Mucosa of descending colon (tissue), 3 donors: ENCODE results near the gene BEGAIN. TPM values are rescaled to one million over a fixed set of nuclear protein-coding genes. Genes with fewer than 3 reads are reported as not detected.
A peak's percentile ranks its signal among the peaks of the same experiment; 100 is the strongest.

ENCODE experiments used
- ATAC-seq: fragments of 200-7000 bp; cut with Tn5 transposase; one replicate; pipeline ENCODE4 v1.9.1; 2020; ENCODE audit warnings: mild to moderate bottlenecking, moderate library complexity
- DNase-seq, 3 donors: peaks; one replicate each; pipeline ENCODE4 v3.0.0-alpha.2; 2020
- H3K36me3 ChIP-seq: fragments of 200-600 bp; one replicate; pipeline ENCODE4 v1.8.0; 2021; ENCODE audit warnings: low read depth, mild to moderate bottlenecking
- H3K4me1 ChIP-seq: fragments of 200-600 bp; one replicate; pipeline ENCODE4 v1.8.0; 2021; ENCODE audit warnings: low read depth, mild to moderate bottlenecking
- H3K4me3 ChIP-seq: fragments of 200-600 bp; one replicate; pipeline ENCODE4 v1.8.0; 2021; ENCODE audit warnings: mild to moderate bottlenecking
- H3K9me3 ChIP-seq: fragments of 200-600 bp; one replicate; pipeline ENCODE4 v1.8.0; 2021; ENCODE audit warnings: mild to moderate bottlenecking
- intact Hi-C, 2 donors: fragments of 100-400 bp; cut with DNase I in 1 of 2; cut with micrococcal nuclease in 1 of 2; formaldehyde crosslinking; loops; one replicate each; pipeline versions ENCODE4 v1.11.0 to v1.11.1; 2022; cut with DNase I, micrococcal nuclease
- total RNA-seq, 3 donors: library from RNA; stranded (reverse); fragmentation: NEBNext Ultra II Directional in 2 of 3; extraction: Animal tissue kit (Norgen Biotek cat#: 25700) in 2 of 3; gene quantifications; one replicate each; pipeline versions ENCODE4 v1.2.1 to v1.2.4, GENCODE V29; 2021 to 2023
- TF ChIP-seq, protein P1 (sequence below): fragments of 200-600 bp; IDR thresholded peaks from one replicate; pipeline ENCODE4 v1.8.0; 2022; ENCODE audit warnings: antibody characterized with exemption, mild to moderate bottlenecking
- donor health status: DM: no; HTN: no; CAD: no; lungs with moderate emphysema.
- donor health status: DM: no; HTN: no; CAD: no.
- donor health status: DM: no; HTN: yes; CAD: no.

BEGAIN gene
- total RNA-seq, 3 donors from 2014 or later: 0.75 to 2.5 (median 1.1) TPM

DNA sequence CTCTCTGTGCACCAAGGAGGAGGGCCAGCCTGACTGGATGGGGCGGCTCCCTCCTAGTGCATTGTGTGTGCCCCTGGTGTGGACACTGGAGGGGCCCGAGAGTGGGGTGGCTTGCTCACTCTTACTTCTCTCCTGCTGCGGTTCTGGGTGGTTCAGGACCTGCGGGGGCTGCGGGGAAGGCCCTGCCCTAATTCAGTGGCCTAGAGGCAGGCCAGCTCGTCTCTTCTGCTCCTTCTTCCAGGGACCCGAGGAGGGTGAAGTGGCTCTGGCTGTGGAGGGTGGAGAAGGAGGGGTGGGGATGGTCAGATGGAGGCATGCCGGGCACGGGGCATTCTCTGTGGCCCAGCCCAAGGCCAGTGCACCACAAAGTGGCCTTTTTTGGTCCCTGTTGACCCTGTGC, 87.1 kb downstream of the BEGAIN start:
- intact Hi-C loops: no loop called here
- ATAC-seq (no peak), DNase-seq (no peak)
- no peaks in the 10 kb centered on the region for H3K36me3 ChIP-seq
- peaks cover 3% of the 10 kb centered on the region for H3K9me3 ChIP-seq
- TF ChIP-seq, protein P1, sequence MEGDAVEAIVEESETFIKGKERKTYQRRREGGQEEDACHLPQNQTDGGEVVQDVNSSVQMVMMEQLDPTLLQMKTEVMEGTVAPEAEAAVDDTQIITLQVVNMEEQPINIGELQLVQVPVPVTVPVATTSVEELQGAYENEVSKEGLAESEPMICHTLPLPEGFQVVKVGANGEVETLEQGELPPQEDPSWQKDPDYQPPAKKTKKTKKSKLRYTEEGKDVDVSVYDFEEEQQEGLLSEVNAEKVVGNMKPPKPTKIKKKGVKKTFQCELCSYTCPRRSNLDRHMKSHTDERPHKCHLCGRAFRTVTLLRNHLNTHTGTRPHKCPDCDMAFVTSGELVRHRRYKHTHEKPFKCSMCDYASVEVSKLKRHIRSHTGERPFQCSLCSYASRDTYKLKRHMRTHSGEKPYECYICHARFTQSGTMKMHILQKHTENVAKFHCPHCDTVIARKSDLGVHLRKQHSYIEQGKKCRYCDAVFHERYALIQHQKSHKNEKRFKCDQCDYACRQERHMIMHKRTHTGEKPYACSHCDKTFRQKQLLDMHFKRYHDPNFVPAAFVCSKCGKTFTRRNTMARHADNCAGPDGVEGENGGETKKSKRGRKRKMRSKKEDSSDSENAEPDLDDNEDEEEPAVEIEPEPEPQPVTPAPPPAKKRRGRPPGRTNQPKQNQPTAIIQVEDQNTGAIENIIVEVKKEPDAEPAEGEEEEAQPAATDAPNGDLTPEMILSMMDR: no peak
- H3K4me1 ChIP-seq: no peaks in the 10 kb centered on the region
- no peak overlapping the region for H3K4me3 ChIP-seq

DNA sequence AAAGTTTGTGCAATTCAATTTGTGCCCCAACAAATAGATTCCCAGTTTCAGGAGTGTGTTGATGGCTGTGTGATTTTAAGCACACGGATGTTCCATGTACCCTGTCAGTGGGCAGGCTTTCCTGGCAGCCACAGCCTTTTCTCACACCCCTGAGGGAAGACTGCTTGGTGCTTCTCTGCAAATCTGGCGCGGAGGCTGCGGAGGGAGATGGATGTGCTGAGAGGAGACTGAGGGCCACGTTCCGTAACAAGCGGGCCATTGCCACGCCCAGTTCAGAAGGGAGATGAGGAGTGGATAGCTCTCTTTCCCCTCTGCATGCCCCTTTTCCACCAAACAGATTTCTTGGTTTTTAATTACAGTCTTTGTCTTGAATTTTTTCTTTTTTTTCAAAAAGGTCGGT, 89.1 kb downstream of the BEGAIN start:
- TF ChIP-seq, protein P1: no peak
- ATAC-seq: no peak
- H3K9me3 ChIP-seq: no peaks in the 10 kb centered on the region
- H3K36me3 ChIP-seq: no peaks in the 10 kb centered on the region
- H3K4me3 ChIP-seq: no peak overlapping the region
- intact Hi-C loops: no loop called here
- no peak for DNase-seq
- H3K4me1 ChIP-seq: no peaks in the 10 kb centered on the region

DNA sequence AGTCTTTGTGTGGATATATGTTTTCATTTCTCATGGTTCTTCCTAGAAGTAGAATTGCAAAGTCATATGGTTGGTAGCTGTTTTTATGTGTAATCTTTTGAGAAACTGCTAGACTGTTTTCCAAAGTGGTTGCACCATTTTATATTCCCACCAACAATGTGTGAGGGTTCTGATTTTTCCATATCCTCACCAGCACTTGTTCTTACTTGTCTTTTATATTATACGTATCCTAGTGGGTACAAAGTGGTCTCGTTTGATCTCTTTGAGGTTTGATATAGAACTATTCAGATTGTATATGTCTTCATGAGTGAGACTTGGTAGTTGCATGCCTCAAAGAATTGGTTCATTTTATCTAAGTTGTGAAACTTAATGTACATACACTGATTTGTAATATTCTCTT, 91.3 kb downstream of the BEGAIN start:
- no peak for DNase-seq
- ATAC-seq: no peak
- Histone ChIP-seq H3K4me1 (no peaks in the 10 kb centered on the region), H3K4me3 (no peak overlapping the region), H3K9me3 (no peaks in the 10 kb centered on the region), H3K36me3 (no peaks in the 10 kb centered on the region)
- intact Hi-C loops: no loop called here
- TF ChIP-seq, protein P1: no peak

DNA sequence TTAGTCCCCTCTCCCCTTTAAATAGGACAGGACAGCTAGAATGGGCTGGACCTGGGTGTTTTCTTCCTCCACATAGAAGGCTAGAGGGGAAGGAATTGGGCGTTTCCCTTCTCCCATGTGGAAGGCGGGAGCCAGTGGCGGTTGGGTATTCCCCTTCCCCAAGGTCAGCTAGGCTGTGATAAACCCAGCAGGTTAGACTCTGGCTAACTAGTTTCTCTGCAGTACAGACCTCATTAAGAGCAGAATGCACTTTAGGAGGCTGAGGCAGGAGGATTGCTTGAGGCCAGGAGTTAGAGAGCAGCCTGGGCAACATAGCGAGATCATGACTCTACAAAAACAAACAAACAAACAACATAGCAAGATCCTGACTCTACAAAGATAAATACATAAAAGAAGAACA, 92.6 kb downstream of the BEGAIN start:
- intact Hi-C loops: no loop called here
- no peaks in the 10 kb centered on the region for H3K36me3 ChIP-seq
- no peak overlapping the region for H3K4me3 ChIP-seq
- DNase-seq: no peak
- H3K4me1 ChIP-seq: no peaks in the 10 kb centered on the region
- no peaks in the 10 kb centered on the region for H3K9me3 ChIP-seq
- TF ChIP-seq, protein P1: no peak
- ATAC-seq: peak; percentile 58

DNA sequence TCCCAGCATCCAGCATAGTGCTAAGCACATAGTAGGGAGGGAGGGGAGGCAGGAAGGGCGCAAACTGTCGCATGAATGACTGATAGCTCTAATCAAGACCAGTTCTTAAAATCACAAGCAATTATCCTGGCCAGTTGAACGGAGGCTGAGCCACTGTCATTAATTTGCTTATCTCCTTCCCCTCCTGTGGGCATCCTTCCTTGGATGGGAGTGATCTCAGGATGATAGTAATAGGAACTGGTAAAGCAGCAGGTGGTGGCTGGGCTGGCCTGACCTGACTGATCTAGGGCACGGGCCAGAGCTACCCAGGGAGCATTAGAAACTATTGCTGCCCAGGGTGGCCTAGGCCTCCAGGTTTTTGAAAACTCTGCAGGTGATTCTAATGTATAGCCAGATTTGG, 97.0 kb downstream of the BEGAIN start:
- no peak for ATAC-seq
- intact Hi-C loops: no loop called here
- Histone ChIP-seq H3K36me3 (no peaks in the 10 kb centered on the region), H3K4me1 (no peaks in the 10 kb centered on the region), H3K9me3 (no peaks in the 10 kb centered on the region), H3K4me3 (no peak overlapping the region)
- TF ChIP-seq, protein P1: no peak
- DNase-seq: no peak

DNA sequence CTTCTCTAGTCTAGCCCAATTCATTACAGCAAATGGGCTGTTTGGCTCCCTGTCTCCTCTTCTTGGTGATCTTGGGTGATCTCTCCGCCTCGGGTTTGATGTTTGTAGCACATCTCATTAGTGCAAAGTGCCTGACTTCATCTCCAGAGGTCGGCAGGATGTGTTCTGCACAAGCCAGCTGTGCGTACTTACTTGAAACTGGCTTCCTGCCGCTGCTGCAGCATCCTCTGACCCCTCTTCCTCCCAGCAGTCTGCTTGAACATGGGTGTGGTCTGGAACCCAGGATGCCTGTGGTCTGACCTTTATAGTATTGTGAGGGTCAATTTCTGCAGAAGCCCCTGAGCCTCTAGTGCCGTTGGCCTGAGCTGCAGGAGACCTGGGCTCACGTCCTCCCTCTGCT, 99.2 kb downstream of the BEGAIN start:
- H3K36me3 ChIP-seq: no peaks in the 10 kb centered on the region
- ATAC-seq (no peak), DNase-seq (no peak)
- H3K4me3 ChIP-seq: no peak overlapping the region
- intact Hi-C loops: no loop called here
- no peaks in the 10 kb centered on the region for H3K4me1 ChIP-seq
- H3K9me3 ChIP-seq: no peaks in the 10 kb centered on the region
- TF ChIP-seq, protein P1: no peak
